ENCODE data around the gene HIVEP3. TPM values are rescaled to one million over a fixed set of nuclear protein-coding genes. Genes with fewer than 3 reads are reported as not detected.

HIVEP3 gene
- polyA plus RNA-seq, 3 donors, result 1.3 to 18.5 (median 4.6) TPM

GRCh38 chr1:41546833-41547135, 371.9 kb downstream of the HIVEP3 start:
- 67 to 80% (median 77%) methylated on average over 3 of the region's 3 CpGs for WGBS, 3 donors
- H3K27ac ChIP-seq (ENCODE audit: low read depth, low read length), result no peak overlapping the region

- no peak overlapping the region for H3K27ac ChIP-seq (ENCODE audit: low read depth, low read length)
- 82 to 89% (median 86%) methylated on average over 8 of the region's 8 CpGs for WGBS, 3 donors
Measured at GRCh38 chr1:41545996-41546832, 372.5 kb downstream of the HIVEP3 start.

DNA sequence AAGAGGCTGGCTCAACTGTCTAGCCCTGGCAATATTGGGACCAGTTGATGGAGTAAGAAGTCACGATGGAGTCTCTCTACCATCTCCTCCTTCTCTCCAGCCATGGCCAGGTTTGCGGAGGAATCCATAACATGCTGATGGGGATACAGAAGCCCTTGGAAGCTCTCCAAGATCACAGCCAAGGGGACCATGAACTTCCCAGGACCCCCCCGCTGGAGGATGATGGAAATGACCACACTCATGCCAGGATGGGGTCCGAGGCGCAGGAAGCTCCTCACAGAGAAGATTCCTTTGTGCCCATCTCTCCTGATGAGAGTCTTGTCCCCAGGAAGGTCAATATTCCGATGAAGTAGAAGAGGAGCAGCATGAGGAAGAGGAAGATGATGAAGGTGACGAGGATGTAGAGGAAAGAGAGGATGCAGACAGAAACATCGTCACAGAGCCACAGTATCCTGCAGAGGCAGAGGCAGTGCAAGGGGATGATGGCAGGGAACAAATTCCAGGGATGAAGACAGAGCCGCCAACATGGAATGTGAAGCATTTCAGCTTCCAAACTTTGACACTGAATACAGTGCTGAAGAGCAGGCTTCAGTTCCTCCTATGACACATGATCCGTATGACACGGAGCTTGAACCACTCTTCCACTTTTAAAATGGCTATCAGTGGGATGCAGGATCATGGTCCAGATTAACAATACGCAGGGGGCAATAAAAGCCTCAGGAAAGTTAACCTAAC, 376.4 kb downstream of the HIVEP3 start:
- WGBS, 3 donors, result 82 to 88% (median 84%) methylated on average over 12 of the region's 12 CpGs
- no peak overlapping the region for H3K27ac ChIP-seq (ENCODE audit: low read depth, low read length)

DNA sequence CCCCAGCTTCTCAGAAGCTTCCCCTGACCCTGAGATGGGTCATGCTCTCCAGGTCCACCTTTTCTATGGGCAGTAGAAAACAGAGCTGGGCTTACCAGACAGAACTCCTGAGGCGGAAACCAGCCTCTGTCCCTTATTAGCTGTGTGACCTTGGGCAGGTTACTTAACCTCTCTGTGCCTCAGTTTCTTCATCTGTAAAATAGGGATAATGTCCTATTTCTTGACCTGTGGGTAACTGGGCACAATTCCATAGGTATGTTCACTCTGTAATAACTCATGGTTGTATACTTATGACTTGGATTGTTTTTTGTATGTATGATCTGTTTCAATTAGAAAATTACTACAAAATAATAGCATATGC, 377.1 kb downstream of the HIVEP3 start:
- H3K27ac ChIP-seq (ENCODE audit: low read depth, low read length), result no peak overlapping the region
- 95 to 100% (median 98%) methylated on average over 1 of the region's 1 CpG for WGBS, 3 donors

GRCh38 chr1:41540886-41541591, 377.7 kb downstream of the HIVEP3 start:
- 58 to 76% (median 63%) methylated on average over 10 of the region's 10 CpGs for WGBS, 3 donors

GRCh38 chr1:41539999-41540398, 378.7 kb downstream of the HIVEP3 start:
- no peak overlapping the region for H3K27ac ChIP-seq (ENCODE audit: low read depth, low read length)
- 95 to 96% (median 96%) methylated on average over 8 of the region's 8 CpGs for WGBS, 3 donors

More at GRCh38 chr1:41540886-41541591, 377.7 kb downstream of the HIVEP3 start:
- H3K27ac ChIP-seq (ENCODE audit: low read depth, low read length), result no peak overlapping the region

GRCh38 chr1:41539418-41539805, 379.3 kb downstream of the HIVEP3 start:
- 81 to 94% (median 92%) methylated on average over 6 of the region's 6 CpGs for WGBS, 3 donors
- no peak overlapping the region for H3K27ac ChIP-seq (ENCODE audit: low read depth, low read length)

DNA sequence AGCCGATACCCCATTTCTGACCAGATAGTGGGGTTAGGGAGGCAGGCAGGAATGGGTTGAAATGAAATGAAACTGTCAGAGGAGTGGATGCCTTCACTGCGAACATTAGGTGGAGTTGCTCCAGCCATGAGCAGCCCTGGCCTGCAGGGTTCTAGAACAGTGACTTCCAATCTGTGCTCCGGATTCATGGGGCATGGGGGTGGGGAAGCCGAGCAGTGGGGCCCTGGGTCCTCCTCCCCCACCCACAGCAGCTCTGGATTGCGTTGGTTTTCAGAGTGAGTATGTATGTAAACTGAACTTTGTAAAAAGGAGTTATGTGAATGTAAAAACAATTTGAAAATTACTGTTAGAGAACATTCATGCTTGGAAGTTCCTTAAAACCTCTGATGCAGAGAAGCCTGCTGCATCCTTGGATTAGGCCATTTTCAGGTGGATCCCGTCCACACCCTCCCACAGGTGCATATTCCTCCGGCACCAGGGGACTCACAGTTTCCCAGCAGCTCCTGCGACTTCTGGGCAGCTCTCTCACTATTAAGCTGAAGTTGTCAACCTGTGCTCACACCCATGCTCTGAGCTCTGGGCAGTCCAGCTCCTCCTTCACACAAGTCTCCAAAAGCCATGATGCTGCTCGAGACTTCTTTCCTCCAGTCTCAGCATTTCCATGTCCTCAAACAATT, 379.8 kb downstream of the HIVEP3 start:
- 91 to 96% (median 93%) methylated on average over 9 of the region's 9 CpGs for WGBS, 3 donors
- H3K27ac ChIP-seq (ENCODE audit: low read depth, low read length), result no peak overlapping the region

DNA sequence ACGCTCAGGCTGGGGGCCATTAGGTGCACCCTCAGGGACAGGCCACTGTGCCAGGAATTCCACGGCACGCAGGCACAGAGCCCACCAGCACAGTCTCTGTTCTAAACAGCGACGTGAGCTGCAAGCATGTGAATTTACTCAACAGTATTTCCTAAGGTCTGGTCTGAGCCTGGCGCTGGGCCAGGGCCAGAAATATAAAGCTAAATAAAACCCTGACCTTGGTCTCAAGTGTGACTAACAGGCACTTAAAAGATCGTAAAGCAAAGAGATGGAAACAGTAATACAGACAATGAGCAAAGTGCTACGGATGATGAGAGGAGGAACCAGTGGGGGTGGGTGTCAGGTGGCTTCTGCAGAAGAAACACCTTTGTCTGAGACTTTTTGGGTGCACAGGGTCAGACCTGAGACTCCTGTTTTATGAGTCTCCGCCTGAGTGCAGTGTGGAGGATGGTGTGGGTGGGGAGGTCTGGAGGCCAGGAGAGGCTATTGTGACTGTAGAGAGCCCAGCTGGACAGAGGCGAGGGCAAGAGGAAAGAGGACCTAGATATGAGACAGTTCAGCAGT, 380.9 kb downstream of the HIVEP3 start:
- no peak overlapping the region for H3K27ac ChIP-seq (ENCODE audit: low read depth, low read length)

DNA sequence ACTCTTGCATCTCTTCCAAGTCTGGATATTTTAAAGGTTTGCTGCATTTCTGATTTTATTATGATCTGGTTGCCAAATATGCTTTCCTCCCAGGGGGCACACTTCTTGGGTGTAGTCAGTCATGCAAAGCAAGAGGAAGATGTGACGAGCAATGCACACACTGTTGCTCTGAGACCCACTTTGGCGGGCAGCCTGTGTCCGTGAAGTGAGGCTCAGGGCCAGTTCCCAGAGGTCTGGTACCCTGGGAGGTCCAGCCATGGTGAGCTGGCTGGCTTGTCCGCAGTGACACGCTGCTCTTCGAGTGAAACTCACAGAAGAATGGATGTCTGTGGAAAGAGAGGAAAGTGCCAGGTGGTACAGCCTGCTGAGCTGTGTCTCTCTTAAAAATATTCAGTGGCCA, 381.5 kb downstream of the HIVEP3 start:
- H3K27ac ChIP-seq (ENCODE audit: low read depth, low read length), result no peak overlapping the region
- WGBS, 3 donors, result 66 to 70% (median 66%) methylated on average over 6 of the region's 6 CpGs

More for the DNA sequence above, 380.9 kb downstream of the HIVEP3 start:
- 33 to 54% (median 49%) methylated on average over 10 of the region's 10 CpGs for WGBS, 3 donors

DNA sequence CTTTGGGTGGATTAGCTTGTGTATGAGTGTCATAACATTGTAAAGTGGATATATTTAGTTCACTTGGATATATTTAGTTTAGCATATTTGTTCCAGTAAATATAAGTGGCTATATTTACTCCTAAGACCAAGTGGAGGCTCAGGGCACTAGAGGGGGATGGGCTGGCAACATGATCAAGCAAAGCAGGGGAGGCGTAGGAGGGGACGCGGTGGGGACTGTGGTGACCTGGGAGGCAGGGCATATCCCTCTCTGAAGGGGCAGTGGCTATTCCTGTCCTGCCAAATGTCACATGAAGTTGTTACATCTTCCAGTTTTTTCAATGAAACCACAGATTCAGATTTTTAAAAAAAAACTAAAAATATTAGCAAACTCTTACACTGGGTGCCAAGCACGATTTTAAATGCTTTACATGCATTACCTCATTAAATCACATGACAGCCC, 382.3 kb downstream of the HIVEP3 start:
- H3K27ac ChIP-seq (ENCODE audit: low read depth, low read length), result no peak overlapping the region
- 75 to 84% (median 83%) methylated on average over 4 of the region's 4 CpGs for WGBS, 3 donors

DNA sequence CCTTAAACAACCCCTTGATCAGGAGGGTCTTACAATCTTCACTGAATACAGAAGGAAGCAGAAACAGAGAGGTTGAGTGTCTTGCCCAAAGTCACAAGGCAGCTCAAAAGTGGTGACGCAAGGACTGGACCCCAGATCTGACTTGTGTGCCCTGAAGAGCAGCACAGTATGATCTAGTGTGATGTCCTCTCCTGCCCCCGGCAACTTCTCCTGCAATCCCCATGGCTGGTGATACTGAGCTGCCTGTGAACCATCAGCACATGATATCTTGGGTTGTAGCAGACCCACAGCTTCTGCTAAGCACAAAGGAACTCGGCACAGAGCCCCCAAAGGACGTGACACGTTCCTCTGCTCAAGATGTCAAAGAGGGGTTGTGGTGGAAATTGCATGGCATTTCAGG, 383.0 kb downstream of the HIVEP3 start:
- WGBS, 3 donors, result 87 to 94% (median 90%) methylated on average over 5 of the region's 5 CpGs

DNA sequence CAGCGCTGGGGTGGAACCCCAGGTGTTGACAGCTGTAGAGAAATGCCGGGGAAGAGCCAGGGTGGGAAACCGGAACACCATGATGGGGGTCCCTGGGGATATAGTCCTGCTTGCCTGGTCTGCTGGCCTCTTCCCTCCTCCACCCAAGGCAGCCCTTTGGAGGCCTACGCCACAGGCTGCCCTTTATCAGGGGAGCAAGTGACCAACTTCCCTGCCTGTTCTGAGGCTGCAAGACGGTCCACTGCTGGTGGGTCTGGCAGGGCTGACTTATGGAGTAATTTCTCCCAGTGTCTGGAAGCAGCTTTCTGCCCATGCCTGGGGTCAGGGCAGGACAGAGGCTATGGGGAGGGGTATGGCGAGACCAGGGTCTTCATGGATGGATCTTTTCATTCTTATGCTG, 383.4 kb downstream of the HIVEP3 start:
- H3K27ac ChIP-seq (ENCODE audit: low read depth, low read length), result no peak overlapping the region
- 87 to 98% (median 92%) methylated on average over 6 of the region's 6 CpGs for WGBS, 3 donors

More for the DNA sequence above, 383.0 kb downstream of the HIVEP3 start:
- no peak overlapping the region for H3K27ac ChIP-seq (ENCODE audit: low read depth, low read length)

GRCh38 chr1:41534181-41535076, 384.3 kb downstream of the HIVEP3 start:
- no peak overlapping the region for H3K27ac ChIP-seq (ENCODE audit: low read depth, low read length)
- WGBS, 3 donors, result 90 to 91% (median 90%) methylated on average over 17 of the region's 17 CpGs

DNA sequence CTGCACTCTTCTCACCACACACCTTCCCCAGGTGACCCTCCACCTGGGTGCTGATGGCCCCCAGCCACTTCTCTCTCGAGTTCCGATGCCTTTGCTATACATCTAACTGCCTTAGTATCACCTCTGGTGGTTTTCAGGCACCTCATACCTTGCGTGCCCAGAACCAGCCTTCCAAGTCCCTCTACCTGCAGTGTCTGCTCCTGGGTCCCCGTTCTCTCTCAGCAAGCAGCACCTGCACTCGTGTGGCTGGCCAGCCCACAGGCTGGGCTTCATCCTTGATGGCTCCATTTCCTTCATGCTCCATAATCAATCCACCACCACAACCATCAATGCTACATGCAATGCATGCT, 385.0 kb downstream of the HIVEP3 start:
- no peak overlapping the region for H3K27ac ChIP-seq (ENCODE audit: low read depth, low read length)
- 78 to 96% (median 94%) methylated on average over 5 of the region's 5 CpGs for WGBS, 3 donors

DNA sequence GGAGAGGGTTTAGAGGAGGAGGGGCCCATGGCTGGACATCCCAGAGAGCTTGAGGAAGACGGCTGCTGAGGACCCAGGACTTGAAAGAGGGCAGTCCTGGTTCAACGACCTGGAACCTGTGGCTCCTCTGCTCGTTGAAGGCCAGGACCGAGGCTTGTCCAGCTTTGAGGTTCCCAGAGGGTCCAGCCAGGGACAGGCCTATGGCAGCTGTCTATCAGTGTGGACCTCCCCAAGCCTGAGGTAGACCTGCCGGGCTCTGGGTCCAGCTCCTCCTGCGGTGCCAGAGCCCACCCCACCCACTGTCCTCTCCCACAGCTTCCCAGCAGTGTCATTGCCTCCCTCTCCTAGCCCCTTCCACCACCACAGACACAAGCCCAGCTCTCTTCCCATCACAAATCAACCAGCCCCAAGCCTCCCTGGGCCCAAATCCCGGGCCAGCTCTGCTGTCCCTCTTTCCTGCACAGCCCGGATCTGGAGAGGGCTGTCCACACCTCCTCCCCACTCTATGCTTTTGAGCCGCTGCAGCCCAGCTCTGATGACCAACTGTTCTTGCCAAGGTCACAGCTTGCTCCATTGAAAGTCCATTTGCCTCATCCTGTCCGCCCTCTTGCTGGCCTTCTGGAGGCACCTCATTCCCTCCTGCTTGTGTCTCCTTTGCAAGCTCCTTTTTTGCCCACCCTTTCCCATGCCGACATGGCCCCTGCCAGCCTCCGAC, 385.5 kb downstream of the HIVEP3 start:
- 90 to 95% (median 91%) methylated on average over 11 to 12 of the region's 12 CpGs for WGBS, 3 donors

More for the DNA sequence above, 385.5 kb downstream of the HIVEP3 start:
- H3K27ac ChIP-seq (ENCODE audit: low read depth, low read length), result no peak overlapping the region

All from adipose tissue (tissue), 3 donors.